Testis (tissue), 3 donors: ENCODE measurements around the gene SAE1. TPM values are rescaled to one million over a fixed set of nuclear protein-coding genes. Genes with fewer than 3 reads are reported as not detected.

ENCODE experiments used
- DNase-seq: peaks from one replicate; pipeline ENCODE4 v3.0.0-alpha.2; 2019
- H3K27ac ChIP-seq, 2 donors: fragments of 200-600 bp; sonication (generic); one replicate each; pipeline ENCODE4 v1.5.1; 2019
- H3K27me3 ChIP-seq: fragments of 200-600 bp; sonication (generic); one replicate; pipeline ENCODE4 v1.5.1; 2019
- H3K36me3 ChIP-seq: fragments of 200-600 bp; sonication (generic); one replicate; pipeline ENCODE4 v1.5.1; 2017; ENCODE audit warnings: low read depth; ENCODE audit errors: missing control alignments
- H3K4me1 ChIP-seq: fragments of 200-600 bp; sonication (generic); one replicate; pipeline ENCODE4 v1.5.1; 2019
- H3K4me3 ChIP-seq, 2 donors: fragments of 200-600 bp; sonication (generic); one replicate each; pipeline ENCODE4 v1.5.1; 2017 to 2019
- H3K9me3 ChIP-seq: fragments of 200-600 bp; sonication (generic); one replicate; pipeline ENCODE4 v1.5.1; 2017
- CTCF ChIP-seq, 3 experiments: fragments of 450-650 bp in 2 of 3; fragments of 200-600 bp in 1 of 3; sonication (generic) in 1 of 3; IDR thresholded peaks; one replicate each; pipeline ENCODE4 v1.5.1; 2016 to 2019; ENCODE audit warnings: antibody characterized with exemption in 3 of 3, mild to moderate bottlenecking in 2 of 3, moderate library complexity in 1 of 3
- POLR2A ChIP-seq: fragments of 450-650 bp; IDR thresholded peaks from one replicate; pipeline ENCODE4 v1.6.1; 2017; ENCODE audit warnings: antibody characterized with exemption, mild to moderate bottlenecking, moderate library complexity
- WGBS, 2 donors: methylation state at CpG; one replicate each; pipeline ENCODE4 v1.1.5; 2018; 5-methylcytosine and 5-hydroxymethylcytosine counted together
- intact Hi-C: fragments of 100-400 bp; cut with DNase I; formaldehyde crosslinking; loops from one replicate; pipeline ENCODE4 v1.15.1; 2023; ENCODE audit warnings: low total_unique reads
- polyA plus RNA-seq: library from polyadenylated mRNA; stranded (reverse); fragments of 350-450 nt; fragmentation: Illumina TruSeq; extraction: RNeasy Lipid Tissue Mini Kit (QIAGEN cat#74804); gene quantifications from one replicate; pipeline ENCODE4 v1.2.3, GENCODE V29; 2014; ENCODE audit warnings: low read depth, low replicate concordance; ENCODE audit not compliant: insufficient read depth
- total RNA-seq, 2 donors: library from RNA; depleted of rRNA; stranded (reverse); fragments of >200 nt; gene quantifications; one replicate each; pipeline ENCODE4 v1.2.3, GENCODE V29; 2016

SAE1 gene
- total and polyA plus RNA-seq, 3 donors from 2014 or later, result 105 to 185 (median 124) TPM

DNA sequence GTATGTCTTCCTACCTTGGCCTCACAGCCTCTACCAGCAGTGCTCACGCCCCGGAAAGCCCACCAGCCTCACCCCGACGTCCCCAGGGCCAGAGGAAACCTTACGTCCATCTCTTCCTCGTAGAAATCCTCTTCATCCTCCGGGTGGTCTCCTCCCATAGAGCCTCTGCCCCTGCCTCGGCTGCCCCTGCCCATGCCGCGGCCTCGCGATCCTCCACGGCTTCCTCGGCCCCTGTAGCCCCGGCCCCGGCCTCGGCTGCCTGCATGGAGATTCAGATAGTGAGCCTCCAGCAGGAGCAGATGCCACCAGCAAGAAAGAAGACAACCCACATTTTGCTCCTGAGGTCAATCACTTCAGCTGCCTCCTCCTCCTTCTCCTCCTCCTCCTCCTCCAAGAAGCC lies 44.4 kb upstream of the SAE1 start:
- Histone ChIP-seq H3K9me3 (no peaks in the 10 kb centered on the region), H3K27me3 (no peaks in the 10 kb centered on the region), H3K36me3 (no peaks in the 10 kb centered on the region), H3K4me3 (no peak overlapping the region), H3K4me1 (no peaks in the 10 kb centered on the region), H3K27ac (no peak overlapping the region)
- WGBS, 2 donors, result 93 to 95% methylated on average over 15 to 17 of the region's 17 CpGs
- no peak for DNase-seq
- intact Hi-C loops, result no loop called here
- TF ChIP-seq CTCF (IDR thresholded peaks at IDR 0.05) (no peak), POLR2A (no peak)

DNA sequence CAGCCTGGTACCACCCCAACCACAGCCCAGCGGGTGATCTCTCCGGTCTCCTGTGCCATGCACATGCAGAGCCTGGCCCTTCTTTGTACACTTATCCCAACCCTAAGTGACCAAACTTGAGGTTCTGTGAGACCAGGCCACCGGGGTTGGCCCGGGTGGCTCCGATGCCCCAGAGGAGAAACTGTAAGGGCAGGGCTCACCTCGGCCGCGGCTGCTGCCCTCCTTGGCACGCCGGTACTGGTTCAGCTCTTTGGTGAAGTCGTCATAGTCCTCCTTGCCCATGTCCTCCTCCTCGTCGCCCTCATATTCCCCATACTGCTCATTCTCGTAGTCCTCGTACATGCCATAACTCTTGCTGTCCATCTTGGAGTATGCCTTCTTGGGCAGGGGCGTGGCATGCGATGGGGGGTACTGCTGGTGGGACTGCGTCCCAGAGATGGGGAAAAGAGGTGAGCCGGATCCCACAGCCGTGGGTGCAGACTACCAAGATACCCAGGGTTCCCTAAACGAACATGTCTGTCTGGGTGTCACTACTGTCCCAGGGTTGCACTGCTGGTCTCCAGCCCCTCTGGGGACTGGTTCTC lies 40.8 kb upstream of the SAE1 start:
- peaks cover under 1% of the 10 kb centered on the region for H3K4me1 ChIP-seq
- no peak overlapping the region for H3K27ac ChIP-seq
- no peaks in the 10 kb centered on the region for H3K9me3 ChIP-seq
- H3K4me3 ChIP-seq, result no peak overlapping the region
- WGBS, 2 donors, result 96% methylated on average over 19 to 21 of the region's 21 CpGs
- no peaks in the 10 kb centered on the region for H3K36me3 ChIP-seq
- DNase-seq, result no peak
- TF ChIP-seq CTCF (IDR thresholded peaks at IDR 0.05), result no peak
- TF ChIP-seq POLR2A, result no peak
- intact Hi-C loops, result no loop called here
- no peaks in the 10 kb centered on the region for H3K27me3 ChIP-seq

DNA sequence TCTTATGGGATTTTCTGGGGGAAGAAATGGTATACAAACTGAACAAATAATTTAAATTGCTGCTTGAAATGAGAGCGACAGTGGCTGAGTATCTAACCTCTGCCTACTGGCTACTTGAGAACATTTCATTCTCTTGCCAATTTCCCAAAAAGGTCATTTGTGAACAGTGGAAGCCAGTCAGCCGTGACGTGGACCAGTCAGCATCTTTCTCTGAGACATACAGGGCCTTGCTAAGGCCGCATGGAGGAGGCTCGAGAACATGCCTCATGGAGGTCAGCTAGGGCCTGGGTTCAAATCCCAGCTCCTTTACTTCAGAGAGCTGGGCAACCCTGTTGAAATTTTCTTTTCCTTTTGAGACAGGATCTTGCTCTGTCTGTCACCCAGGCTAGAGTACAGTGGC lies 37.4 kb upstream of the SAE1 start:
- Histone ChIP-seq H3K36me3 (no peaks in the 10 kb centered on the region), H3K4me3 (no peak overlapping the region), H3K27me3 (no peaks in the 10 kb centered on the region), H3K27ac (no peak overlapping the region), H3K4me1 (peaks cover 30% of the 10 kb centered on the region), H3K9me3 (no peaks in the 10 kb centered on the region)
- DNase-seq, result no peak
- no peak for TF ChIP-seq CTCF (IDR thresholded peaks at IDR 0.05)
- no peak for TF ChIP-seq POLR2A
- intact Hi-C loops, result no loop called here
- 61 to 72% methylated on average over 5 of the region's 5 CpGs for WGBS, 2 donors

DNA sequence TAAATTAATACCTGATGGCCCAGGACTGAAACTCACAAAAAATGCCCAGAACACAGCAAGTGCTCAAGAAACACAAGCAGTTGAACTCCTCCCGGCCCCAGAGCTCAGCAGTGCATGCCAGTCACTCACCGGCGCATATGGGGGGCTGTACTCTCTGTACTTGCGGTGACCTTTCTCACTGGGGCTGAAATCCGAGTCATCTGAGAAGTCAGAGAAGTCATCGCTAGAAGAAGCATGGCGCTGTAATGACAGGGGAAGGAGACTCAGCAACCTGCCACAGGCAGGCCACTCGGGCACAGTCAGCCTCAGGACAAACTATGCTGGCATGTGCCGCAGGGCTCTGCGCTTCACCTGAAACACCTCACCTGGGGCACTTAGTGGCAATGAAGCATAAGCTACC lies 36.8 kb upstream of the SAE1 start:
- WGBS, 2 donors, result 75 to 89% methylated on average over 10 of the region's 10 CpGs
- no peak for DNase-seq
- no peaks in the 10 kb centered on the region for H3K36me3 ChIP-seq
- H3K27ac ChIP-seq, result no peak overlapping the region
- intact Hi-C loops, result no loop called here
- H3K4me1 ChIP-seq, result peaks cover 32% of the 10 kb centered on the region
- H3K4me3 ChIP-seq, result no peak overlapping the region
- no peak for TF ChIP-seq POLR2A
- TF ChIP-seq CTCF (IDR thresholded peaks at IDR 0.05), result no peak
- no peaks in the 10 kb centered on the region for H3K27me3 ChIP-seq
- H3K9me3 ChIP-seq, result no peaks in the 10 kb centered on the region
